Thyroid gland (tissue), 4 donors: ENCODE measurements around the gene SYT3.
"Not testable (repeated sequence)": the region's sequence is repeated elsewhere in the genome, so short reads cannot be mapped to it uniquely, and the experiment has no call there.

ENCODE experiments used
- POLR2A ChIP-seq, 2 donors: fragments of 450-650 bp; IDR thresholded peaks; one replicate each; pipeline ENCODE4 v1.6.1; 2017; ENCODE audit warnings: antibody characterized with exemption in 2 of 2, mild to moderate bottlenecking in 2 of 2, moderate library complexity in 1 of 2
- TF ChIP-seq, protein P1 (sequence below), 6 experiments: fragments of 200-600 bp in 3 of 6; fragments of 450-650 bp in 3 of 6; sonication (generic) in 3 of 6; IDR thresholded peaks; one replicate each; pipeline ENCODE4 v1.5.1; 2016 to 2019; ENCODE audit warnings: antibody characterized with exemption in 6 of 6, mild to moderate bottlenecking in 2 of 6, inconsistent platforms in 1 of 6, moderate library complexity in 1 of 6

GRCh38 chr19:50576769-50577168 lies 62.9 kb downstream of the SYT3 start:
- TF ChIP-seq, protein P1, sequence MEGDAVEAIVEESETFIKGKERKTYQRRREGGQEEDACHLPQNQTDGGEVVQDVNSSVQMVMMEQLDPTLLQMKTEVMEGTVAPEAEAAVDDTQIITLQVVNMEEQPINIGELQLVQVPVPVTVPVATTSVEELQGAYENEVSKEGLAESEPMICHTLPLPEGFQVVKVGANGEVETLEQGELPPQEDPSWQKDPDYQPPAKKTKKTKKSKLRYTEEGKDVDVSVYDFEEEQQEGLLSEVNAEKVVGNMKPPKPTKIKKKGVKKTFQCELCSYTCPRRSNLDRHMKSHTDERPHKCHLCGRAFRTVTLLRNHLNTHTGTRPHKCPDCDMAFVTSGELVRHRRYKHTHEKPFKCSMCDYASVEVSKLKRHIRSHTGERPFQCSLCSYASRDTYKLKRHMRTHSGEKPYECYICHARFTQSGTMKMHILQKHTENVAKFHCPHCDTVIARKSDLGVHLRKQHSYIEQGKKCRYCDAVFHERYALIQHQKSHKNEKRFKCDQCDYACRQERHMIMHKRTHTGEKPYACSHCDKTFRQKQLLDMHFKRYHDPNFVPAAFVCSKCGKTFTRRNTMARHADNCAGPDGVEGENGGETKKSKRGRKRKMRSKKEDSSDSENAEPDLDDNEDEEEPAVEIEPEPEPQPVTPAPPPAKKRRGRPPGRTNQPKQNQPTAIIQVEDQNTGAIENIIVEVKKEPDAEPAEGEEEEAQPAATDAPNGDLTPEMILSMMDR (IDR thresholded peaks at IDR 0.05): not testable (repeated sequence)
- TF ChIP-seq POLR2A (IDR thresholded peaks at IDR 0.05): not testable (repeated sequence)
